Measurements from ENCODE around the gene CEP112. TPM values are rescaled to one million over a fixed set of nuclear protein-coding genes. Genes with fewer than 3 reads are reported as not detected.
A peak's percentile ranks its signal among the peaks of the same experiment; 100 is the strongest.

Gene CEP112
- total RNA-seq, 4 donors from 2014 or later: 14.6 to 21.2 (median 20.2) TPM

DNA sequence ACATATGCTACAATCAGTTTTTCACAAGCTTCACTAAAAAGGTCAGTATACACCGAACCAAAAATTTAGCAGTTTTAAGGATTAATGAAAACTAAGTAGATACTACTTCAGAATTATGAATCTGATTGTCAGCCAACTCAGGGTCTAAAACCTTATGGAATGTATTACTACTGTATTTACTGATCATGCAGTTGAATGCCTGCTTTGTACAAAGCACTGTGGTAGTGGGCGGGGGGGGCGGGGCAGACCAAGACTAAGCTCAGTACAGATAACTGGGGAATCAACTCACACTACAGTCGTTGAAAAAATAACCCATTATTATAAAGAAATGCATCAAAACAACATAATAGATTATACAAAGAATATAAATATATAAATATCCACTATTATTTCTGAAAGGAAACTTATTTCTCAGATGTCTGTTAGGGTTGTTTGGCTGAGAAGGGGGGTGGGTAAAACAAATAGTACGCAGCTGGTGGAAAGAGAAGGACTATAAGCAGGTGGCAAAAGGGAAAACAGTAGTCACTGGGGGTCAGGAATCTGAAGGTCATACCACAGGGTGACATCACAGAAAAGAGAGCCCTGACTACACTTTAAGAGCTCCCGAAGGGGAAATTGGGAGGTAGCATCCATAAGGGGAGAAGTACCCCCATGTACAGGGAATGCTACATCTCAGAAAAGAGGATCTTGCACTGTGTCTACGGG is 521.1 kb downstream of the CEP112 start:
- no peak for DNase-seq
- TF ChIP-seq, protein P1, sequence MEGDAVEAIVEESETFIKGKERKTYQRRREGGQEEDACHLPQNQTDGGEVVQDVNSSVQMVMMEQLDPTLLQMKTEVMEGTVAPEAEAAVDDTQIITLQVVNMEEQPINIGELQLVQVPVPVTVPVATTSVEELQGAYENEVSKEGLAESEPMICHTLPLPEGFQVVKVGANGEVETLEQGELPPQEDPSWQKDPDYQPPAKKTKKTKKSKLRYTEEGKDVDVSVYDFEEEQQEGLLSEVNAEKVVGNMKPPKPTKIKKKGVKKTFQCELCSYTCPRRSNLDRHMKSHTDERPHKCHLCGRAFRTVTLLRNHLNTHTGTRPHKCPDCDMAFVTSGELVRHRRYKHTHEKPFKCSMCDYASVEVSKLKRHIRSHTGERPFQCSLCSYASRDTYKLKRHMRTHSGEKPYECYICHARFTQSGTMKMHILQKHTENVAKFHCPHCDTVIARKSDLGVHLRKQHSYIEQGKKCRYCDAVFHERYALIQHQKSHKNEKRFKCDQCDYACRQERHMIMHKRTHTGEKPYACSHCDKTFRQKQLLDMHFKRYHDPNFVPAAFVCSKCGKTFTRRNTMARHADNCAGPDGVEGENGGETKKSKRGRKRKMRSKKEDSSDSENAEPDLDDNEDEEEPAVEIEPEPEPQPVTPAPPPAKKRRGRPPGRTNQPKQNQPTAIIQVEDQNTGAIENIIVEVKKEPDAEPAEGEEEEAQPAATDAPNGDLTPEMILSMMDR (IDR thresholded peaks at IDR 0.05): no peak
- TF ChIP-seq POLR2A (IDR thresholded peaks at IDR 0.05): no peak
- Histone ChIP-seq H3K27me3 (no peaks in the 10 kb centered on the region), H3K36me3 (no peaks in the 10 kb centered on the region), H3K4me3 (replicated peaks in 1 of 3) (no peak overlapping the region), H3K4me1 (peaks cover 7 to 8% of the 10 kb centered on the region in 2 donors), H3K9me3 (no peaks in the 10 kb centered on the region), H3K27ac (no peak overlapping the region)
- intact Hi-C loops (cut with DNase I): no loop called here
- WGBS, 2 donors: 91 to 92% methylated on average over 7 of the region's 7 CpGs

DNA sequence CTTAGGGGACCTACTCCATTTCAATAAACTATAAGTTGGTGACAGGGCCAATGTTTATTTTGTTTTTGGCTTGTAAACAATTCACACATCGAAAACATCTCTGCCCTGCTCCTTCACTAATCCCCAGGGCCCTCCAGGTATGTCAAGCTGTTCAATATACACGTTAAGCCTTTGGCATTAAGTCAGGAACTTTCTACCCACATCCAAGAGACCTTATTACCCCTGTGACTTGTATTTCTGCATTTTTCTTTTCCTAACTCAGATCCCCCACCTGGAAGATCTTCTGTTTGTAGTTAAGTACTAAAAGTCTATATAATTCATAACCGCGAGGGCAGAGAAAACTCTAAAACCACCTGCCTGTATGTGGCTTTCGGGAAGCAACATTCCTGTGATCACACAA is 523.7 kb downstream of the CEP112 start:
- H3K4me3 ChIP-seq (replicated peaks in 1 of 3): no peak overlapping the region
- DNase-seq: peak; percentile 5 to 6
- H3K9me3 ChIP-seq: no peaks in the 10 kb centered on the region
- no peaks in the 10 kb centered on the region for H3K4me1 ChIP-seq
- intact Hi-C loops (cut with DNase I): no loop called here
- TF ChIP-seq, protein P1 (IDR thresholded peaks at IDR 0.05): no peak
- TF ChIP-seq POLR2A (IDR thresholded peaks at IDR 0.05): no peak
- 28 to 30% methylated on average over 5 of the region's 5 CpGs for WGBS, 2 donors
- H3K27ac ChIP-seq: peak overlapping the region; percentile 23 to 64 (median 50)
- no peaks in the 10 kb centered on the region for H3K36me3 ChIP-seq
- H3K27me3 ChIP-seq: no peaks in the 10 kb centered on the region

DNA sequence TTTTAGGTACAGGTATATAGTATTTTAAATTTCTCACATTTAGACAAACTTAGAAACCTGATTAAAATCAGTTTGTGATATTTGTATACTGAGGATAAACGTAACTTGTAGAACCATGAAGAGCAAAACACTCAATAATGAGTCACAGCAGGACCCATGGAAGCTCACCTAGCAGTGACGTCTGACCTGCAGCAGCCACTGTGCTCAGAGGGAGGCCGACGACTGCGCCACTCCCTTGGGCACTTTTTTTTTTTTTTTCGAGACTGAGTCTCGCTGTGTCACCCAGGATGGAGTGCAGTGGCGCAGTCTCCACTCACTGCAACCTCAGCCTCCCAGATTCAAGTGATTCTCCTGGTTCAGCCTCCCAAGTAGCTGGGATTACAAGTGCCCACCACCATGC is 524.3 kb downstream of the CEP112 start:
- H3K27me3 ChIP-seq: no peaks in the 10 kb centered on the region
- WGBS, 2 donors: 87% methylated on average over 8 of the region's 8 CpGs
- H3K4me1 ChIP-seq: no peaks in the 10 kb centered on the region
- H3K27ac ChIP-seq: peak overlapping the region in 1 of 3 donors; percentile 64
- TF ChIP-seq, protein P1 (IDR thresholded peaks at IDR 0.05): no peak
- no peak for TF ChIP-seq POLR2A (IDR thresholded peaks at IDR 0.05)
- no peaks in the 10 kb centered on the region for H3K9me3 ChIP-seq
- no peak for DNase-seq
- intact Hi-C loops (cut with DNase I): no loop called here
- H3K4me3 ChIP-seq (replicated peaks in 1 of 3): no peak overlapping the region
- H3K36me3 ChIP-seq: no peaks in the 10 kb centered on the region

DNA sequence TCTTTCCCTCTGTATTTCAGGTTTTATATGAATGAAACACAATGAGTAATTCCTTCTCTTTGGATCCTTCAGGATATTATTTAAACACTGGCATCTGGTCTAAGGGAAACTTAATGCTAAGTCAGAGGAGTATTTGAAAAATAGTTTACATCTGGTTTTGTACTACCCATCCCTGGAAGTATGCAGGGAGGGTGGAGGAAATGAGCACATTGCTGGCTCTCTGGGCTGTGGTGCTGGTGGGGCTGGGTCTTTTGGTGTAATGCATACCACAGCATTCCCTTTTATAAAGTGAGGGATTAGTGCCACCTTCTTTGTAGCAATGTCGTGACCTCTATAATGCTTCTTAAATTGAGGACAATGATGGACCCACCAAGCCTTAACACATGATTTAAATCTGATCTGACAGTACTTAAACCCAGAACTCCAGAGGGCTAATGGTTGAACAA is 525.0 kb downstream of the CEP112 start:
- intact Hi-C loops (cut with DNase I): no loop called here
- Histone ChIP-seq H3K27ac (no peak overlapping the region), H3K36me3 (no peaks in the 10 kb centered on the region), H3K27me3 (no peaks in the 10 kb centered on the region), H3K4me3 (replicated peaks in 1 of 3) (no peak overlapping the region), H3K4me1 (no peaks in the 10 kb centered on the region), H3K9me3 (no peaks in the 10 kb centered on the region)
- DNase-seq: no peak
- WGBS, 2 donors: 82 to 100% methylated on average over 1 of the region's 1 CpG
- TF ChIP-seq POLR2A (IDR thresholded peaks at IDR 0.05): no peak
- TF ChIP-seq, protein P1 (IDR thresholded peaks at IDR 0.05): no peak

DNA sequence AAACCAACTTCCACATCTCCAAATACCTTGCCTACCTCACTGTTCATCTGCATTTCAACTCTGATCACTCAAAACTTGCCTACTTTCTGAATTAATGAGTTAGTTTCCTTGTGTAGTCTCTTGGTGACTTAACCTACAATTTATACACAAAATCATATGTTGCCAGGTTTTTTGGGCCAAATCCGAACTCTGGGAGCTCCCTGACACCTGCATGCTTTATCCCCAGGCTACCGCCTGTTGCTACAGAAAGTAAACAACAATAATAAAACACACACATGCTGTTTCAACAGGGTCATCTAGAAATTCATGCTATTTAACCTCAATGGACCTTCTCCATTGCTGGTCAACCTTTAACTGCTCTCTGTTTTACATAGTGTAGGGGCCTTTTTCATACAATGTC is 526.0 kb downstream of the CEP112 start:
- Histone ChIP-seq H3K27ac (no peak overlapping the region), H3K4me1 (no peaks in the 10 kb centered on the region), H3K4me3 (replicated peaks in 1 of 3) (no peak overlapping the region), H3K36me3 (no peaks in the 10 kb centered on the region), H3K9me3 (no peaks in the 10 kb centered on the region), H3K27me3 (no peaks in the 10 kb centered on the region)
- TF ChIP-seq, protein P1 (IDR thresholded peaks at IDR 0.05): no peak
- no peak for TF ChIP-seq POLR2A (IDR thresholded peaks at IDR 0.05)
- WGBS, 2 donors: 98% methylated on average over 2 of the region's 2 CpGs
- intact Hi-C loops (cut with DNase I): no loop called here
- DNase-seq: no peak
